KMS-11 (cell line): ENCODE results near the gene STK32B.

Experiments
- H2AFZ ChIP-seq: fragments of 200-600 bp; sonication (generic); 2 replicates; pipeline ENCODE4 v1.6.1; 2016; ENCODE audit warnings: antibody characterized with exemption, mixed run types, low read depth
- H3K27ac ChIP-seq: fragments of 200-600 bp; sonication (generic); 2 replicates; pipeline ENCODE4 v1.6.1; 2016; ENCODE audit warnings: mild to moderate bottlenecking, mixed run types
- H3K27me3 ChIP-seq: fragments of 200-600 bp; sonication (generic); 2 replicates; pipeline ENCODE4 v1.6.1; 2017; ENCODE audit warnings: mild to moderate bottlenecking, low read depth, mixed run types, moderate library complexity; ENCODE audit not compliant: insufficient read depth
- H3K36me3 ChIP-seq: fragments of 200-600 bp; sonication (generic); 2 replicates; pipeline ENCODE4 v1.6.1; 2017; ENCODE audit warnings: mild to moderate bottlenecking, mixed run types; ENCODE audit not compliant: insufficient read depth
- H3K4me1 ChIP-seq: fragments of 200-600 bp; sonication (generic); 2 replicates; pipeline ENCODE4 v1.6.1; 2016; ENCODE audit warnings: mild to moderate bottlenecking, low read depth, mixed run types; ENCODE audit not compliant: poor library complexity, severe bottlenecking
- H3K4me2 ChIP-seq: fragments of 200-600 bp; sonication (generic); 2 replicates; pipeline ENCODE4 v1.7.0; 2016; ENCODE audit warnings: mild to moderate bottlenecking, mixed run types
- H3K4me3 ChIP-seq: fragments of 200-600 bp; sonication (generic); IDR thresholded peaks from 2 replicates; pipeline ENCODE4 v1.6.1; 2017; ENCODE audit warnings: low read depth, low read length, mixed read lengths; ENCODE audit not compliant: insufficient read depth
- H3K79me2 ChIP-seq: fragments of 200-600 bp; sonication (generic); 2 replicates; pipeline ENCODE4 v1.6.1; 2016; ENCODE audit warnings: low read depth, mixed run types; ENCODE audit not compliant: insufficient read depth
- H3K9ac ChIP-seq: fragments of 200-600 bp; sonication (generic); 2 replicates; pipeline ENCODE4 v1.6.1; 2016; ENCODE audit warnings: mild to moderate bottlenecking, mixed run types
- H4K20me1 ChIP-seq: fragments of 200-600 bp; sonication (generic); 2 replicates; pipeline ENCODE4 v1.6.1; 2016; ENCODE audit warnings: mild to moderate bottlenecking, mixed run types; ENCODE audit not compliant: insufficient read depth
- TF ChIP-seq, protein P1 (sequence below): fragments of 200-600 bp; sonication (generic); conservative IDR thresholded peaks from 2 replicates; pipeline ENCODE4 v1.6.1; 2017; ENCODE audit warnings: low read depth, mild to moderate bottlenecking, antibody characterized with exemption, low read length, moderate library complexity, mixed read lengths

STK32B gene

DNA sequence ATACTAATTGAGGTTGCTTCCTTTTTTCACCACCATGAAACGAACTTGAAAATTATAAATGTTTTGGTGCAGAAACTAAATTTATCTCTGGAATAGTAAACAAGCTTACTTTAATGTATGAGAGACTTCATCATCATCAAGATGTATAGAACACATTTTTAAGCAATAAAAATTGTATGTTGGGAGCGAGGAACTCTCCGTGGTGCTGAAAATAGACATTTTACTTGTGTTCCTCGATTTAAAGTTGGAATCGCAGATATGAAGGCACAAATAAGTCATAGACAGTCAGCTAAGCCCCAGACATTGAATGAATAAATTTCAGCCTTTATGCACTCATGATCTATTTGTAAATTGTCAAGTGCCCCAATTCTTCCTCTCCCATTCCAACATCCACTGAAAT lies 310.7 kb downstream of the STK32B start:
- no peaks in the 10 kb centered on the region for H3K27me3 ChIP-seq
- H4K20me1 ChIP-seq = no peaks in the 10 kb centered on the region
- H3K27ac ChIP-seq = no peak overlapping the region
- H3K4me1 ChIP-seq = no peaks in the 10 kb centered on the region
- H3K79me2 ChIP-seq = no peaks in the 10 kb centered on the region
- no peak overlapping the region for H2AFZ ChIP-seq
- H3K9ac ChIP-seq = no peak overlapping the region
- H3K4me2 ChIP-seq = no peak overlapping the region
- H3K4me3 ChIP-seq = no peak overlapping the region
- TF ChIP-seq, protein P1, sequence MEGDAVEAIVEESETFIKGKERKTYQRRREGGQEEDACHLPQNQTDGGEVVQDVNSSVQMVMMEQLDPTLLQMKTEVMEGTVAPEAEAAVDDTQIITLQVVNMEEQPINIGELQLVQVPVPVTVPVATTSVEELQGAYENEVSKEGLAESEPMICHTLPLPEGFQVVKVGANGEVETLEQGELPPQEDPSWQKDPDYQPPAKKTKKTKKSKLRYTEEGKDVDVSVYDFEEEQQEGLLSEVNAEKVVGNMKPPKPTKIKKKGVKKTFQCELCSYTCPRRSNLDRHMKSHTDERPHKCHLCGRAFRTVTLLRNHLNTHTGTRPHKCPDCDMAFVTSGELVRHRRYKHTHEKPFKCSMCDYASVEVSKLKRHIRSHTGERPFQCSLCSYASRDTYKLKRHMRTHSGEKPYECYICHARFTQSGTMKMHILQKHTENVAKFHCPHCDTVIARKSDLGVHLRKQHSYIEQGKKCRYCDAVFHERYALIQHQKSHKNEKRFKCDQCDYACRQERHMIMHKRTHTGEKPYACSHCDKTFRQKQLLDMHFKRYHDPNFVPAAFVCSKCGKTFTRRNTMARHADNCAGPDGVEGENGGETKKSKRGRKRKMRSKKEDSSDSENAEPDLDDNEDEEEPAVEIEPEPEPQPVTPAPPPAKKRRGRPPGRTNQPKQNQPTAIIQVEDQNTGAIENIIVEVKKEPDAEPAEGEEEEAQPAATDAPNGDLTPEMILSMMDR = no peak
- H3K36me3 ChIP-seq = no peaks in the 10 kb centered on the region

DNA sequence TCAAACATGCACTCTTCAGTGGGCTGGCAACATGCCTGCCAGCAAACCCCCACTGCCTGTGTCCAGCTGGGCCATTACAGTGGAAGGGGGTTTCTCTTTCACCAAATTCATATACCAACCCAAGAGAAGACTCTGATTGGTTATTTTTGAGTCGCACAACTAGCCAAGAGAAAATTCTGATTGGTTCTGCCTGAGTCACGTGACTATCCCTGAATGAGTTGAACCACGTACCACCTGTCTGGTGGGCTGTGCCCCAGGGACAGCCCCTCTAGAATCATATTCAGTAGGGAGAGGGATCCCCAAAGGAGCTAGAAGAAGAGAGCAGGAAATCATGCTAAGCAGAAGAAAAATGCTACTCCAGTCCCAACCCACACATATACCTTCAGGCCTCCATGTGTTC lies 313.1 kb downstream of the STK32B start:
- TF ChIP-seq, protein P1 = no peak
- Histone ChIP-seq H3K36me3 (no peaks in the 10 kb centered on the region), H3K4me3 (no peak overlapping the region), H3K9ac (no peak overlapping the region), H3K4me2 (no peak overlapping the region), H2AFZ (no peak overlapping the region), H4K20me1 (no peaks in the 10 kb centered on the region), H3K27ac (no peak overlapping the region), H3K79me2 (no peaks in the 10 kb centered on the region), H3K4me1 (no peaks in the 10 kb centered on the region), H3K27me3 (no peaks in the 10 kb centered on the region)

DNA sequence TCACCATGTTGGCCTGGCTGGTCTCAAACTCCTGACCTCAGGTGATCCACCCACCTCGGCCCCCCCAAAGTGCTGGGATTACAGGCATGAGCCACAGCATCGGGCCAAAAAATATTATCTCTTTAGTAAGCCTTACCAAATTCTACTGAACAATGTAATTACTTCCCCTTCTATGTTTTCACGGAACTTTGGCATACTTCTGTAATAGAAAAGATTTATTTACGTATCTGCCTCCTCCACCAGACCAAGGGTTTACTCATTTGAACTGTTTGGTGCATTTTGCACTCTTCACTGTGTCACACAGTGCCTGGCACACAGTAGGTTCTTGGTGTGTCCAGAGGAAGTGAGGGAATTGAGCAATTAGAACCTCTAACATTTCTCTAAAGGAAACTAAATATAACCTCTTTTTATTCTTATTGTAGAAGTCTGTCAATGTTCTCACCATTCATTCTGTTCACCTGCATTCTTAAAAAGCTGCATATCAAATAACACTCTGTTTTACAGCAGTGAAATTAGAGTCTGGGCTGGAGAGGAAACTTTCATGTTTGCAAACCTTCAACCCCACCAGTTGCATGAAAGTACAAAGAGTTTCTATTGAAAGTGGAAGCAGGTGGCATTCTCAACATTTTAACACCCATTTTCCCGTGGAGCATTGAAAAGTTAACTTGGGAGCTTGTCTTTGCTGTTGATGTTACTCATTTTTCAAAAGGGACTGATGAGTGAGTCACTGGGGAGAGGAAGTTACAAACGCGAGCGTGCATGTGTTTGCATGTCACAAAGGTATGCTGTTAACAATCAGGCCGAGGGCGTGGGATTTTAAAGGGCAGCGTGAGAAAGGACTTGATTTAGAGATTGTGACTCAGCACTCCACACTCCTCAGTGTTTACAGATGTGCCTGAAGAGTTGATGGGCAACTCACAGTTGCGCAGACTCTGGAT lies 314.1 kb downstream of the STK32B start:
- Histone ChIP-seq H4K20me1 (no peaks in the 10 kb centered on the region), H2AFZ (no peak overlapping the region), H3K27ac (no peak overlapping the region), H3K27me3 (no peaks in the 10 kb centered on the region), H3K4me3 (no peak overlapping the region), H3K4me2 (no peak overlapping the region), H3K4me1 (no peaks in the 10 kb centered on the region), H3K79me2 (no peaks in the 10 kb centered on the region), H3K36me3 (no peaks in the 10 kb centered on the region), H3K9ac (no peak overlapping the region)
- TF ChIP-seq, protein P1 = no peak

DNA sequence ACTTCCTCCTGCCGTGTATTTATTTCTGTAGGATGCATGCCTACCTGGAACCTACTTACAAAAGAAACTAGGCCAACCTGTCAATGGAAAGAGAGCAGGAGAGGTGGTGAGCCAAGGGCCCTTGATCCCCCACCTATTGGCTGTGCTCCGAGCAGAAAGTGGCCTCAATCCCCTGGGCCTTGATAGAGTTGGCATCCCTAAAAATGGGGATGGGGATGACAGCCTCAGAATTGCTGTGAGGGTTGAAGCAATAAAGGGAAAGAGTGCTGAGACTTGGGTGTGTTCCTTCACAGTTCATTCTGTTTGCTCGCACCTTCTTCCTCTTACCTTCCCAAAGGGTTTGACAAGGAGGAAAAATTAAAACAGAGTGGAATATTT lies 314.7 kb downstream of the STK32B start:
- H2AFZ ChIP-seq = no peak overlapping the region
- no peak overlapping the region for H3K9ac ChIP-seq
- no peaks in the 10 kb centered on the region for H3K4me1 ChIP-seq
- no peak overlapping the region for H3K4me3 ChIP-seq
- H3K36me3 ChIP-seq = no peaks in the 10 kb centered on the region
- H3K27ac ChIP-seq = no peak overlapping the region
- no peaks in the 10 kb centered on the region for H3K27me3 ChIP-seq
- no peaks in the 10 kb centered on the region for H4K20me1 ChIP-seq
- no peak overlapping the region for H3K4me2 ChIP-seq
- TF ChIP-seq, protein P1 = no peak
- H3K79me2 ChIP-seq = no peaks in the 10 kb centered on the region
